Left lung (tissue), 10 donors: Measurements from ENCODE around the gene BTBD17. TPM values are rescaled to one million over a fixed set of nuclear protein-coding genes. Genes with fewer than 3 reads are reported as not detected.

ENCODE experiments used
- ATAC-seq: fragments of 200-7000 bp; cut with Tn5 transposase; one replicate; pipeline ENCODE4 v1.9.1; 2020; ENCODE audit warnings: moderate library complexity
- DNase-seq, 4 donors: peaks; one replicate each; pipeline ENCODE4 v3.0.0-alpha.2; 2013 to 2020
- H3K27ac ChIP-seq, 2 donors: fragments of 200-600 bp; sonication (generic) in 1 of 2; one replicate each; pipeline versions ENCODE4 v1.5.0 to v1.8.0; 2020 to 2021
- H3K27me3 ChIP-seq, 2 donors: fragments of 200-600 bp; sonication (generic) in 1 of 2; one replicate each; pipeline versions ENCODE4 v1.5.0 to v1.8.0; 2020 to 2021
- H3K36me3 ChIP-seq, 2 donors: fragments of 200-600 bp; sonication (generic) in 1 of 2; one replicate each; pipeline versions ENCODE4 v1.5.0 to v1.8.0; 2020 to 2021
- H3K4me1 ChIP-seq, 2 donors: fragments of 200-600 bp; one replicate each; pipeline ENCODE4 v1.8.0; 2021
- H3K4me3 ChIP-seq, 2 donors: fragments of 200-600 bp; sonication (generic) in 1 of 2; one replicate each; pipeline versions ENCODE4 v1.5.0 to v1.8.0; 2020 to 2021; ENCODE audit warnings: mild to moderate bottlenecking in 1 of 2
- H3K9me3 ChIP-seq, 2 donors: fragments of 200-600 bp; sonication (generic) in 1 of 2; one replicate each; pipeline versions ENCODE4 v1.5.0 to v1.8.0; 2020 to 2021
- CTCF ChIP-seq, 2 donors: fragments of 200-600 bp; sonication (generic) in 1 of 2; IDR thresholded peaks; one replicate each; pipeline versions ENCODE4 v1.5.0 to v1.8.0; 2021; ENCODE audit warnings: antibody characterized with exemption in 2 of 2
- intact Hi-C, 2 donors: fragments of 100-400 bp; cut with DNase I; formaldehyde crosslinking; loops; one replicate each; pipeline versions ENCODE4 v1.11.2 to v1.14.2; 2022
- polyA plus RNA-seq, 6 donors: library from polyadenylated mRNA; unstranded; fragments of 120-200 nt; gene quantifications; one replicate each; pipeline ENCODE4 v1.2.1, GENCODE V29; 2013; ENCODE audit not compliant: insufficient read length in 6 of 6
- total RNA-seq, 2 donors: library from RNA; stranded (reverse); fragmentation: NEBNext Ultra II Directional; extraction: Animal tissue kit (Norgen Biotek cat#: 25700); gene quantifications; one replicate each; pipeline ENCODE4 v1.2.1, GENCODE V29; 2021
- donor health status: DM: no; HTN: yes; CAD: no.
- donor health status: DM: no; HTN: no; CAD: no.

Gene BTBD17
- total and polyA plus RNA-seq, 8 donors, result 0.60 to 1.2 (median 1.0) TPM; not detected in 2

- H3K9me3 ChIP-seq, result no peaks in the 10 kb centered on the region
- no peaks in the 10 kb centered on the region for H3K36me3 ChIP-seq
- peaks cover 0 to 9% of the 10 kb centered on the region in 2 donors for H3K4me1 ChIP-seq
- H3K4me3 ChIP-seq, result no peak overlapping the region
- intact Hi-C loops, result loop anchor here in 1 of 2 donors (10.0 kb wide), 2 partner anchors 50 to 150 kb away; partner anchors contain the start of gene RPL38
- no peak for TF ChIP-seq CTCF (IDR thresholded peaks at IDR 0.05)
- ATAC-seq (no peak), DNase-seq (no peak)
- H3K27ac ChIP-seq, result no peak overlapping the region
- H3K27me3 ChIP-seq, result peaks cover 69 to 100% of the 10 kb centered on the region in 2 donors
Measured at GRCh38 chr17:74354561-74354960, 7.1 kb downstream of the BTBD17 start.

- ATAC-seq, result peak; percentile 71
- TF ChIP-seq CTCF (IDR thresholded peaks at IDR 0.05), result peak; percentile 24 to 32
- H3K4me1 ChIP-seq, result peaks cover 0 to 9% of the 10 kb centered on the region in 2 donors
- no peak for DNase-seq
- H3K4me3 ChIP-seq, result no peak overlapping the region
- no peaks in the 10 kb centered on the region for H3K9me3 ChIP-seq
- peaks cover 67 to 100% of the 10 kb centered on the region in 2 donors for H3K27me3 ChIP-seq
- H3K27ac ChIP-seq, result no peak overlapping the region
- H3K36me3 ChIP-seq, result no peaks in the 10 kb centered on the region
- intact Hi-C loops, result loop anchor here in 1 of 2 donors (10.0 kb wide), 2 partner anchors 49 to 149 kb away; partner anchors contain the start of gene RPL38
Measured at GRCh38 chr17:74354123-74354522, 7.5 kb downstream of the BTBD17 start.

GRCh38 chr17:74353446-74354060 is 8.1 kb downstream of the BTBD17 start:
- Histone ChIP-seq H3K4me1 (peaks cover 0 to 9% of the 10 kb centered on the region in 2 donors), H3K9me3 (no peaks in the 10 kb centered on the region), H3K27ac (no peak overlapping the region), H3K27me3 (peaks cover 61 to 100% of the 10 kb centered on the region in 2 donors), H3K4me3 (no peak overlapping the region), H3K36me3 (no peaks in the 10 kb centered on the region)
- TF ChIP-seq CTCF (IDR thresholded peaks at IDR 0.05), result no peak
- DNase-seq (no peak), ATAC-seq (no peak)
- intact Hi-C loops, result loop anchor here in 1 of 2 donors (10.0 kb wide), 2 partner anchors 49 to 149 kb away; partner anchors contain the start of gene RPL38

GRCh38 chr17:74351552-74352210 is 10.0 kb downstream of the BTBD17 start:
- no peaks in the 10 kb centered on the region for H3K36me3 ChIP-seq
- ATAC-seq, result no peak
- H3K27me3 ChIP-seq, result peaks cover 42 to 89% of the 10 kb centered on the region in 2 donors
- DNase-seq, result no peak
- no peaks in the 10 kb centered on the region for H3K9me3 ChIP-seq
- no peak overlapping the region for H3K4me3 ChIP-seq
- H3K4me1 ChIP-seq, result peaks cover 0 to 2% of the 10 kb centered on the region in 2 donors
- intact Hi-C loops, result loop anchor here in 1 of 2 donors (10.0 kb wide), 2 partner anchors 47 to 147 kb away; partner anchors contain the start of gene RPL38
- TF ChIP-seq CTCF (IDR thresholded peaks at IDR 0.05), result no peak
- no peak overlapping the region for H3K27ac ChIP-seq

GRCh38 chr17:74350486-74350885 is 11.2 kb downstream of the BTBD17 start:
- TF ChIP-seq CTCF (IDR thresholded peaks at IDR 0.05), result no peak
- Histone ChIP-seq H3K9me3 (no peaks in the 10 kb centered on the region), H3K4me1 (no peaks in the 10 kb centered on the region), H3K4me3 (no peak overlapping the region), H3K36me3 (no peaks in the 10 kb centered on the region), H3K27ac (no peak overlapping the region), H3K27me3 (peaks cover 32 to 81% of the 10 kb centered on the region in 2 donors)
- intact Hi-C loops, result loop anchor here in 1 of 2 donors (10.0 kb wide), 2 partner anchors 46 to 146 kb away; partner anchors contain the start of gene RPL38
- no peak for DNase-seq
- no peak for ATAC-seq
